Neural progenitor cell (in vitro differentiated cells): Measurements from ENCODE around the gene MYL12B.

Experiments
- EZH2 ChIP-seq: fragments of 200-600 bp; sonication (generic); IDR thresholded peaks from 2 replicates; pipeline ENCODE4 v1.6.1; 2017; ENCODE audit warnings: antibody characterized with exemption, mild to moderate bottlenecking, moderate library complexity
- EZH2phosphoT487 ChIP-seq: fragments of 200-600 bp; sonication (generic); IDR thresholded peaks from 2 replicates; pipeline ENCODE4 v1.6.1; 2017; ENCODE audit warnings: antibody characterized with exemption
- TF ChIP-seq, protein P1 (sequence below): fragments of 200-600 bp; sonication (generic); IDR thresholded peaks from 2 replicates; pipeline ENCODE4 v1.5.1; 2017; ENCODE audit warnings: antibody characterized with exemption, mild to moderate bottlenecking

DNA sequence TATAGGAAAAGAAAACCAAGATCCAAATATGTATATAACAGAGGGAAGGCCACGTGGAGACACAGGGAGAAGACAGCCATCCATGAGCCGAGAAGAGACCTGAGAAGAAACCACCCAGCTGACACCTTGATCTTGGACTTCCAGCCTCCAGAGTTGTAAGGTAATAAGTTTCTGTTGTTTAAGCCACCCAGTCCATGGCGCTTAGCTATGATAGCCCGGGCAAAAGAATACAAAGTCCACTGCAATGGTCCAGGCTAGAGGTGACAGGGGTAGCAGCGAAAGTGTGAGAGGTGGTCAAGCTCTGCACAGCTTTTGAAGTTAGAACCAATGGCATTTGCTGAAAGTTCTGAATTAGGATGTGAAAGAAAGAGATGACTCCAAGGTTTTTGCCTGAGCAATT lies 44.9 kb upstream of the MYL12B start:
- TF ChIP-seq, protein P1, sequence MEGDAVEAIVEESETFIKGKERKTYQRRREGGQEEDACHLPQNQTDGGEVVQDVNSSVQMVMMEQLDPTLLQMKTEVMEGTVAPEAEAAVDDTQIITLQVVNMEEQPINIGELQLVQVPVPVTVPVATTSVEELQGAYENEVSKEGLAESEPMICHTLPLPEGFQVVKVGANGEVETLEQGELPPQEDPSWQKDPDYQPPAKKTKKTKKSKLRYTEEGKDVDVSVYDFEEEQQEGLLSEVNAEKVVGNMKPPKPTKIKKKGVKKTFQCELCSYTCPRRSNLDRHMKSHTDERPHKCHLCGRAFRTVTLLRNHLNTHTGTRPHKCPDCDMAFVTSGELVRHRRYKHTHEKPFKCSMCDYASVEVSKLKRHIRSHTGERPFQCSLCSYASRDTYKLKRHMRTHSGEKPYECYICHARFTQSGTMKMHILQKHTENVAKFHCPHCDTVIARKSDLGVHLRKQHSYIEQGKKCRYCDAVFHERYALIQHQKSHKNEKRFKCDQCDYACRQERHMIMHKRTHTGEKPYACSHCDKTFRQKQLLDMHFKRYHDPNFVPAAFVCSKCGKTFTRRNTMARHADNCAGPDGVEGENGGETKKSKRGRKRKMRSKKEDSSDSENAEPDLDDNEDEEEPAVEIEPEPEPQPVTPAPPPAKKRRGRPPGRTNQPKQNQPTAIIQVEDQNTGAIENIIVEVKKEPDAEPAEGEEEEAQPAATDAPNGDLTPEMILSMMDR, result no peak
- TF ChIP-seq EZH2 (no peak), EZH2phosphoT487 (no peak)
